Testis (tissue), 3 donors: ENCODE results near the gene PPP1R37. TPM values are rescaled to one million over a fixed set of nuclear protein-coding genes. Genes with fewer than 3 reads are reported as not detected.
"Not testable (repeated sequence)": the region's sequence is repeated elsewhere in the genome, so short reads cannot be mapped to it uniquely, and the experiment has no call there.

Experiments
- DNase-seq: peaks from one replicate; pipeline ENCODE4 v3.0.0-alpha.2; 2019
- H3K27ac ChIP-seq, 2 donors: fragments of 200-600 bp; sonication (generic); one replicate each; pipeline ENCODE4 v1.5.1; 2019
- H3K27me3 ChIP-seq: fragments of 200-600 bp; sonication (generic); one replicate; pipeline ENCODE4 v1.5.1; 2019
- H3K36me3 ChIP-seq: fragments of 200-600 bp; sonication (generic); one replicate; pipeline ENCODE4 v1.5.1; 2017; ENCODE audit warnings: low read depth; ENCODE audit errors: missing control alignments
- H3K4me1 ChIP-seq: fragments of 200-600 bp; sonication (generic); one replicate; pipeline ENCODE4 v1.5.1; 2019
- H3K4me3 ChIP-seq, 2 donors: fragments of 200-600 bp; sonication (generic); one replicate each; pipeline ENCODE4 v1.5.1; 2017 to 2019
- H3K9me3 ChIP-seq: fragments of 200-600 bp; sonication (generic); one replicate; pipeline ENCODE4 v1.5.1; 2017
- POLR2A ChIP-seq: fragments of 450-650 bp; IDR thresholded peaks from one replicate; pipeline ENCODE4 v1.6.1; 2017; ENCODE audit warnings: antibody characterized with exemption, mild to moderate bottlenecking, moderate library complexity
- WGBS, 2 donors: methylation state at CpG; one replicate each; pipeline ENCODE4 v1.1.5; 2018; 5-methylcytosine and 5-hydroxymethylcytosine counted together
- intact Hi-C: fragments of 100-400 bp; cut with DNase I; formaldehyde crosslinking; loops from one replicate; pipeline ENCODE4 v1.15.1; 2023; ENCODE audit warnings: low total_unique reads
- polyA plus RNA-seq: library from polyadenylated mRNA; stranded (reverse); fragments of 350-450 nt; fragmentation: Illumina TruSeq; extraction: RNeasy Lipid Tissue Mini Kit (QIAGEN cat#74804); gene quantifications from one replicate; pipeline ENCODE4 v1.2.3, GENCODE V29; 2014; ENCODE audit warnings: low read depth, low replicate concordance; ENCODE audit not compliant: insufficient read depth
- total RNA-seq, 2 donors: library from RNA; depleted of rRNA; stranded (reverse); fragments of >200 nt; gene quantifications; one replicate each; pipeline ENCODE4 v1.2.3, GENCODE V29; 2016
- TF ChIP-seq, protein P1 (sequence below), 3 experiments: fragments of 450-650 bp in 2 of 3; fragments of 200-600 bp in 1 of 3; sonication (generic) in 1 of 3; IDR thresholded peaks; one replicate each; pipeline ENCODE4 v1.5.1; 2016 to 2019; ENCODE audit warnings: antibody characterized with exemption in 3 of 3, mild to moderate bottlenecking in 2 of 3, moderate library complexity in 1 of 3

PPP1R37 gene
- total and polyA plus RNA-seq, 3 donors from 2014 or later = 28.5 to 83.0 (median 82.5) TPM

GRCh38 chr19:45117167-45117594 is 24.2 kb downstream of the PPP1R37 start:
- H3K4me3 ChIP-seq = no peak overlapping the region
- no peak overlapping the region for H3K27ac ChIP-seq
- 76 to 87% methylated on average over 15 to 16 of the region's 16 CpGs for WGBS, 2 donors
- DNase-seq = no peak
- no peaks in the 10 kb centered on the region for H3K27me3 ChIP-seq
- intact Hi-C loops = no loop called here
- H3K4me1 ChIP-seq = no peaks in the 10 kb centered on the region
- no peaks in the 10 kb centered on the region for H3K36me3 ChIP-seq
- TF ChIP-seq, protein P1, sequence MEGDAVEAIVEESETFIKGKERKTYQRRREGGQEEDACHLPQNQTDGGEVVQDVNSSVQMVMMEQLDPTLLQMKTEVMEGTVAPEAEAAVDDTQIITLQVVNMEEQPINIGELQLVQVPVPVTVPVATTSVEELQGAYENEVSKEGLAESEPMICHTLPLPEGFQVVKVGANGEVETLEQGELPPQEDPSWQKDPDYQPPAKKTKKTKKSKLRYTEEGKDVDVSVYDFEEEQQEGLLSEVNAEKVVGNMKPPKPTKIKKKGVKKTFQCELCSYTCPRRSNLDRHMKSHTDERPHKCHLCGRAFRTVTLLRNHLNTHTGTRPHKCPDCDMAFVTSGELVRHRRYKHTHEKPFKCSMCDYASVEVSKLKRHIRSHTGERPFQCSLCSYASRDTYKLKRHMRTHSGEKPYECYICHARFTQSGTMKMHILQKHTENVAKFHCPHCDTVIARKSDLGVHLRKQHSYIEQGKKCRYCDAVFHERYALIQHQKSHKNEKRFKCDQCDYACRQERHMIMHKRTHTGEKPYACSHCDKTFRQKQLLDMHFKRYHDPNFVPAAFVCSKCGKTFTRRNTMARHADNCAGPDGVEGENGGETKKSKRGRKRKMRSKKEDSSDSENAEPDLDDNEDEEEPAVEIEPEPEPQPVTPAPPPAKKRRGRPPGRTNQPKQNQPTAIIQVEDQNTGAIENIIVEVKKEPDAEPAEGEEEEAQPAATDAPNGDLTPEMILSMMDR (IDR thresholded peaks at IDR 0.05) = no peak
- no peak for TF ChIP-seq POLR2A
- H3K9me3 ChIP-seq = no peaks in the 10 kb centered on the region

GRCh38 chr19:45117671-45118070 is 24.7 kb downstream of the PPP1R37 start:
- H3K27me3 ChIP-seq = no peaks in the 10 kb centered on the region
- no peak overlapping the region for H3K4me3 ChIP-seq
- DNase-seq = no peak
- no peaks in the 10 kb centered on the region for H3K4me1 ChIP-seq
- H3K9me3 ChIP-seq = no peaks in the 10 kb centered on the region
- no peaks in the 10 kb centered on the region for H3K36me3 ChIP-seq
- WGBS, 2 donors = 53 to 60% methylated on average over 1 to 12 of the region's 12 CpGs
- TF ChIP-seq POLR2A = no peak
- TF ChIP-seq, protein P1 (IDR thresholded peaks at IDR 0.05) = no peak
- intact Hi-C loops = no loop called here
- no peak overlapping the region for H3K27ac ChIP-seq

DNA sequence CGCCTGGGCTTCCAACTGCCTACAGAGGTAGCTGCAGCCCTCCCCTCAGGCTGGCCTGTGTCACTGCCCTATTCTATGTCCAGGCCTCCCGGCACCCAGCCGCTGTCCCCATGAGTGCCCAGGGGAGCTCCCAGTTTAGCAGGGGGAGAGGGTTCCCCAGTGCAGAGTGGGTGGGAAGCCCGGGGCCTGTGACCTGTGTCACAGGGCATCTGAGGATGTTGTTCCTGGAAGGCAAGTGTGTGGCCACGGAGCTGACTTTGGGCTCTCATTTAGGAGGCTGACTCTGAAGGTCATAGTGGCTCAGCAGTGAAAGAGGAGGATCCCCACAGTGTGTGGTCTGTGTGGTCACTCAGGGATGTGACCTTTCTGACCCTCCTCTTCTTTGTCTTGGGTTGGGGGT is 25.1 kb downstream of the PPP1R37 start:
- no peak for DNase-seq
- intact Hi-C loops = no loop called here
- no peaks in the 10 kb centered on the region for H3K27me3 ChIP-seq
- H3K27ac ChIP-seq = no peak overlapping the region
- 40 to 46% methylated on average over 1 to 5 of the region's 5 CpGs for WGBS, 2 donors
- no peak for TF ChIP-seq POLR2A
- TF ChIP-seq, protein P1 (IDR thresholded peaks at IDR 0.05) = no peak
- no peak overlapping the region for H3K4me3 ChIP-seq
- H3K9me3 ChIP-seq = no peaks in the 10 kb centered on the region
- no peaks in the 10 kb centered on the region for H3K4me1 ChIP-seq
- no peaks in the 10 kb centered on the region for H3K36me3 ChIP-seq

DNA sequence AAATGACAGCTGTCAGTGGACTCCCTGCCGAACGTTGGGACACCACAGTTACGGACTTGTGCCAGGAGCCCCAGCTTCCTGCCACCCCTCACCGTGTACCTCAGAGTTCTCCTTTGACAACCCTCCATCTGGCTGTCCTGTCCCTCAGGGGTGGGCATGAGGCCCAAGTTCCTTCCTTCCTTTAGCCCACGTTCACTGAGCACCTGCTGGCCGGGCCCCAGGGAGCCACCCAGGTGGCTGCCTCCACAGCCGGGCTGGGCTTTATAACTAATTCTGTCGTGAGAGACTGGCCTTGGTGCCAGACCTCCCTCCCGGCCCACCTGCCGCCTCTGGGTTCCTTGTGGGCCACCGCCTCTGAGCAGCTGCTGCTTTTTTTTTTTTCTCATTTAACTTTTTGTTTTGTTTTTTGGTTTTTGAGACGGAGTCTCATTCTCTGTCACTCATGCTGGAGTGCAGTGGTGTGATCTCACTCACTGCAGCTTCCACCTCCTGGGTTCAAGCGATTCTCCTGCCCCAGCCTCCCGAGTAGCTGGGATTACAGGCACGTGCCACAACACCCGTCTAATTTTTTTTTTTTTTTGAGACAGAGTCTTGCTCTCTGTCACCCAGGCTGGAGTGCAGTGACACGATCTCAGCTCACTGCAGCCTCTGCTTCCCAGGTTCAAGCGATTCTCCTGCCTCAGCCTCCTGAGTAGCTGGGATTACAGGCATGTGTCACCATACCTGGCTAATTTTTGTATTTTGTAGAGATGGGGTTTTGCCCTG is 25.8 kb downstream of the PPP1R37 start:
- WGBS, 2 donors = 69 to 70% methylated on average over 15 to 18 of the region's 18 CpGs
- H3K9me3 ChIP-seq, H3K27ac ChIP-seq, H3K4me3 ChIP-seq, intact Hi-C loops, H3K36me3 ChIP-seq, H3K4me1 ChIP-seq, DNase-seq, H3K27me3 ChIP-seq: not testable (repeated sequence)

DNA sequence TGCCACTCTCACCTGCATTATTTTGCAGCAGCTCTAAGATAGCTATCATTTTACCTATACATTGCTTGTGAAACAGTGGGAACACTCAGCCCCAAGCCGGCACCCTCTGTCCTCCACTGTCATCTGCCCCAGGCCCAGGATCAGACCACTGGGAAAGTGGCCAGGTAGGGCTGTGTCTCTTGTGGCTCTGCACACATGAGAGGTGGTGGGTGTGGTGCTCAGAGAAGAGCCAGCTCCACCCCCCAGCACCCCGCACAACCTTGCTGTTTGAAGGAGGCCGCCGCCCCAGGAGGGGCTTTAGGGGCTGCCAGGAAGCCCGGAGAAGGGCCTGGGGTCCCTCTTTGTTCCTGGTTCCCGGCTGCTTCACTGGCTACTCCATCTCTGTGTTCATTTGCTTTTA is 26.6 kb downstream of the PPP1R37 start:
- no peak for TF ChIP-seq POLR2A
- TF ChIP-seq, protein P1 (IDR thresholded peaks at IDR 0.05) = no peak
- Histone ChIP-seq H3K36me3 (no peaks in the 10 kb centered on the region), H3K27ac (no peak overlapping the region), H3K9me3 (no peaks in the 10 kb centered on the region), H3K4me3 (no peak overlapping the region), H3K4me1 (no peaks in the 10 kb centered on the region), H3K27me3 (no peaks in the 10 kb centered on the region)
- 92 to 94% methylated on average over 6 of the region's 6 CpGs for WGBS, 2 donors
- intact Hi-C loops = no loop called here
- DNase-seq = no peak
